AG09309 (cell line): ENCODE measurements around the gene FBXO46.

ENCODE experiments used
- DNase-seq: peaks from one replicate; pipeline ENCODE4 v3.0.0-alpha.2; 2010; ENCODE audit warnings: low read depth
- H3K4me3 ChIP-seq: 2 replicates; pipeline ENCODE4 v1.5.1; 2011; ENCODE audit warnings: mild to moderate bottlenecking, low read depth, low read length, moderate library complexity; ENCODE audit not compliant: control insufficient read depth
- CTCF ChIP-seq: IDR thresholded peaks from 2 replicates; pipeline ENCODE4 v1.5.1; 2011; ENCODE audit warnings: mild to moderate bottlenecking, low read depth, low read length, inconsistent platforms; ENCODE audit not compliant: insufficient read depth, control insufficient read depth; ENCODE audit errors: missing control alignments

Gene FBXO46

GRCh38 chr19:45717983-45718650, 12.6 kb downstream of the FBXO46 start:
- H3K4me3 ChIP-seq = peak overlapping the region; percentile 62
- no peak for DNase-seq
- TF ChIP-seq CTCF = no peak

GRCh38 chr19:45717131-45717982, 13.3 kb downstream of the FBXO46 start:
- H3K4me3 ChIP-seq = peak overlapping the region; percentile 62
- peak; percentile 87 for DNase-seq
- TF ChIP-seq CTCF = peak; percentile 28

- DNase-seq = no peak
- peak overlapping the region; percentile 62 for H3K4me3 ChIP-seq
- no peak for TF ChIP-seq CTCF
Observed at GRCh38 chr19:45716359-45717130, 14.2 kb downstream of the FBXO46 start.

- no peak for TF ChIP-seq CTCF
Observed at GRCh38 chr19:45715139-45715538, 15.6 kb downstream of the FBXO46 start.

GRCh38 chr19:45713141-45713540, 17.6 kb downstream of the FBXO46 start:
- no peak for DNase-seq
- no peak for TF ChIP-seq CTCF

More at GRCh38 chr19:45715139-45715538, 15.6 kb downstream of the FBXO46 start:
- H3K4me3 ChIP-seq = no peak overlapping the region
- DNase-seq = no peak

GRCh38 chr19:45712699-45713067, 18.0 kb downstream of the FBXO46 start:
- no peak for TF ChIP-seq CTCF
- no peak overlapping the region for H3K4me3 ChIP-seq
- no peak for DNase-seq

More at GRCh38 chr19:45713141-45713540, 17.6 kb downstream of the FBXO46 start:
- no peak overlapping the region for H3K4me3 ChIP-seq
